ENCODE measurements around the gene FUNDC2. TPM values are rescaled to one million over a fixed set of nuclear protein-coding genes. Genes with fewer than 3 reads are reported as not detected.

The FUNDC2 gene
- total and polyA plus RNA-seq, 2 of the 13 experiments (the other 11 are each of a cell fraction or from before 2014, with no cell fraction given): 65.3 to 109 TPM

- TF ChIP-seq, protein P1, sequence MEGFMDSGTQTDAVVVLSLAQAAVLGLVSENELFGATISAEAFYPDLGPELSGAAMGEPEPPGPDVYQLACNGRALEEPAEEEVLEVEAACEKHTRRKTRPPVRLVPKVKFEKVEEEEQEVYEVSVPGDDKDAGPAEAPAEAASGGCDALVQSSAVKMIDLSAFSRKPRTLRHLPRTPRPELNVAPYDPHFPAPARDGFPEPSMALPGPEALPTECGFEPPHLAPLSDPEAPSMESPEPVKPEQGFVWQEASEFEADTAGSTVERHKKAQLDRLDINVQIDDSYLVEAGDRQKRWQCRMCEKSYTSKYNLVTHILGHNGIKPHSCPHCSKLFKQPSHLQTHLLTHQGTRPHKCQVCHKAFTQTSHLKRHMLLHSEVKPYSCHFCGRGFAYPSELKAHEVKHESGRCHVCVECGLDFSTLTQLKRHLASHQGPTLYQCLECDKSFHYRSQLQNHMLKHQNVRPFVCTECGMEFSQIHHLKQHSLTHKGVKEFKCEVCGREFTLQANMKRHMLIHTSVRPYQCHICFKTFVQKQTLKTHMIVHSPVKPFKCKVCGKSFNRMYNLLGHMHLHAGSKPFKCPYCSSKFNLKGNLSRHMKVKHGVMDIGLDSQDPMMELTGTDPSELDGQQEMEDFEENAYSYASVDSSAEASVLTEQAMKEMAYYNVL (CRISPR knock-in tag; IDR thresholded peaks at IDR 0.05; ENCODE audit: borderline replicate concordance): no peak
- no peak for TF ChIP-seq ZNF317 (CRISPR knock-in tag; IDR thresholded peaks at IDR 0.05)
- TF ChIP-seq EP300 (IDR thresholded peaks at IDR 0.05; ENCODE audit: low read depth in 2 of 2, low read length in 2 of 2): no peak
- no peak for TF ChIP-seq EP300 (CRISPR knock-in tag; IDR thresholded peaks at IDR 0.05; ENCODE audit: borderline replicate concordance)
- no peak for TF ChIP-seq ZNF121 (CRISPR knock-in tag; IDR thresholded peaks at IDR 0.05)
- no peak for TF ChIP-seq ZFP90 (CRISPR knock-in tag; IDR thresholded peaks at IDR 0.05; ENCODE audit: borderline replicate concordance)
- no peak for TF ChIP-seq ZNF619 (CRISPR knock-in tag; IDR thresholded peaks at IDR 0.05)
- TF ChIP-seq ZNF546 (CRISPR knock-in tag; conservative IDR thresholded peaks at IDR 0.05): no peak
- TF ChIP-seq EEA1 (CRISPR knock-in tag; IDR thresholded peaks at IDR 0.05; ENCODE audit: borderline replicate concordance): no peak
- TF ChIP-seq, protein P2, sequence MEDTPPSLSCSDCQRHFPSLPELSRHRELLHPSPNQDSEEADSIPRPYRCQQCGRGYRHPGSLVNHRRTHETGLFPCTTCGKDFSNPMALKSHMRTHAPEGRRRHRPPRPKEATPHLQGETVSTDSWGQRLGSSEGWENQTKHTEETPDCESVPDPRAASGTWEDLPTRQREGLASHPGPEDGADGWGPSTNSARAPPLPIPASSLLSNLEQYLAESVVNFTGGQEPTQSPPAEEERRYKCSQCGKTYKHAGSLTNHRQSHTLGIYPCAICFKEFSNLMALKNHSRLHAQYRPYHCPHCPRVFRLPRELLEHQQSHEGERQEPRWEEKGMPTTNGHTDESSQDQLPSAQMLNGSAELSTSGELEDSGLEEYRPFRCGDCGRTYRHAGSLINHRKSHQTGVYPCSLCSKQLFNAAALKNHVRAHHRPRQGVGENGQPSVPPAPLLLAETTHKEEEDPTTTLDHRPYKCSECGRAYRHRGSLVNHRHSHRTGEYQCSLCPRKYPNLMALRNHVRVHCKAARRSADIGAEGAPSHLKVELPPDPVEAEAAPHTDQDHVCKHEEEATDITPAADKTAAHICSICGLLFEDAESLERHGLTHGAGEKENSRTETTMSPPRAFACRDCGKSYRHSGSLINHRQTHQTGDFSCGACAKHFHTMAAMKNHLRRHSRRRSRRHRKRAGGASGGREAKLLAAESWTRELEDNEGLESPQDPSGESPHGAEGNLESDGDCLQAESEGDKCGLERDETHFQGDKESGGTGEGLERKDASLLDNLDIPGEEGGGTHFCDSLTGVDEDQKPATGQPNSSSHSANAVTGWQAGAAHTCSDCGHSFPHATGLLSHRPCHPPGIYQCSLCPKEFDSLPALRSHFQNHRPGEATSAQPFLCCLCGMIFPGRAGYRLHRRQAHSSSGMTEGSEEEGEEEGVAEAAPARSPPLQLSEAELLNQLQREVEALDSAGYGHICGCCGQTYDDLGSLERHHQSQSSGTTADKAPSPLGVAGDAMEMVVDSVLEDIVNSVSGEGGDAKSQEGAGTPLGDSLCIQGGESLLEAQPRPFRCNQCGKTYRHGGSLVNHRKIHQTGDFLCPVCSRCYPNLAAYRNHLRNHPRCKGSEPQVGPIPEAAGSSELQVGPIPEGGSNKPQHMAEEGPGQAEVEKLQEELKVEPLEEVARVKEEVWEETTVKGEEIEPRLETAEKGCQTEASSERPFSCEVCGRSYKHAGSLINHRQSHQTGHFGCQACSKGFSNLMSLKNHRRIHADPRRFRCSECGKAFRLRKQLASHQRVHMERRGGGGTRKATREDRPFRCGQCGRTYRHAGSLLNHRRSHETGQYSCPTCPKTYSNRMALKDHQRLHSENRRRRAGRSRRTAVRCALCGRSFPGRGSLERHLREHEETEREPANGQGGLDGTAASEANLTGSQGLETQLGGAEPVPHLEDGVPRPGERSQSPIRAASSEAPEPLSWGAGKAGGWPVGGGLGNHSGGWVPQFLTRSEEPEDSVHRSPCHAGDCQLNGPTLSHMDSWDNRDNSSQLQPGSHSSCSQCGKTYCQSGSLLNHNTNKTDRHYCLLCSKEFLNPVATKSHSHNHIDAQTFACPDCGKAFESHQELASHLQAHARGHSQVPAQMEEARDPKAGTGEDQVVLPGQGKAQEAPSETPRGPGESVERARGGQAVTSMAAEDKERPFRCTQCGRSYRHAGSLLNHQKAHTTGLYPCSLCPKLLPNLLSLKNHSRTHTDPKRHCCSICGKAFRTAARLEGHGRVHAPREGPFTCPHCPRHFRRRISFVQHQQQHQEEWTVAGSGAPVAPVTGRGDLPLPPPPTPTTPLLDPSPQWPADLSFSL (CRISPR knock-in tag; IDR thresholded peaks at IDR 0.05): no peak
- no peak for TF ChIP-seq RXRA (CRISPR knock-in tag; IDR thresholded peaks at IDR 0.05)
- no peak for TF ChIP-seq NFAT5 (CRISPR knock-in tag; IDR thresholded peaks at IDR 0.05)
- TF ChIP-seq ZNF430 (CRISPR knock-in tag; IDR thresholded peaks at IDR 0.05): peak; percentile 61; the same call in 1 of the 2 replicates
- TF ChIP-seq MYNN (CRISPR knock-in tag; IDR thresholded peaks at IDR 0.05; ENCODE audit: low read depth): no peak
- no peak for TF ChIP-seq KLF11 (CRISPR knock-in tag; IDR thresholded peaks at IDR 0.05)
These were observed at the start of gene FUNDC2 (continued) for GRCh38 chrX:155026727-155027508.

All from HepG2 (cell line).